Stimulated activated CD8-positive, alpha-beta memory T cell treated with anti-CD3 and anti-CD28 coated beads, Interleukin-4, amount 100 ng/mL, for 48 hours (primary cell): Measurements from ENCODE around the gene RTN1.

Experiments used
- DNase-seq: peaks from one replicate; pipeline ENCODE4 v3.0.0-alpha.2; 2020

The RTN1 gene

DNA sequence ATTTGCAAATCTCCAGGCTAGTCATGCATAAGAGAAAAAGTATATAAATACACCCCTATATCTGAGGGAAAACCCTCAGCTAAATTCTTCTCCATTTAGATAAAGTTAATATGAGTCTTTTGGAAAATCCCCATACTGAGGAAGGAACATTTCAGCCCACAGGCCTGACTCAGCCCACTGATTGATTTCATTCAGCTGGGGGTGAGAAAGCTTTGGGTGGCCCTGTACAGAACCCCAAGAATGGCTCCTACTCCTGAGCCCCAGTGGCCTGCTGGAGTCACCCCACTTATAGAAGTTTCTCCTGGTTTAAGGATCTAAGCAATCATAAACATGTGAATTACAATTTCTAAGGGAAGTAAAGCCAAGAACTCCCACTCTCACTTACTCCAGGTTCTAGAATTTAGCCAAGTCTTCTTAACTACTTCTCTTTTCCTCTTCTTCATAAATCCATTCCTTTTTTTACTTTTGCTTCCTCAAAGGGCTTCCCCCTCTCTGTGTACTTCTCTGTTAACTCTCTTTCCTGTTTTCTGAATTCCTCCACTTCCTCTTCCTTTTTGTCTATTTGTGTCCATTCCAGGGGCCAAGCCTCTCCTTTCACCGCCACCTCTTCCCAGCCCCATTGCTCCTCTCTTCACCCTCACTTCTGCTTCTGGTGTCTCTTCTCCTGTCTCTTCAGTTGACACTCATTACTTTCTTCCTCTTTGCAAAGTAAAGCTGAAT, 21.0 kb downstream of the RTN1 start:
- no peak for DNase-seq

DNA sequence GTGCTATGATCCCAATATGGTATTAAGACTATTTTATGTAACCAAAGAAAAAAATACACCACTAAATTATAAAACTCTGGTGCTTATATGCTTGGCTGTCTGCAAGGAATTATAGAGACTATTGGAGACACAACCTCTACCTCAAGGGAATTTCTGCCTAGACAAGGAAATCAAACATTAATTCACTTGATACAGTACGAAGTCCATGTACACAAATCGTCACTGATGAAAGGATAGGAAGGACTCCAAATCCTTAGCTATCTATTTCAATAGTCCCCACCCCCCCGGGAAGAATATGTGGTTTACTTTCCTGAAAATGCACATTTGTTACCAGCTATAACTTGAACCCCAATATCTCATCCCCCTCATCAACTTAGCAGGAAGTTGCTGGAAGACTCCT, 21.9 kb downstream of the RTN1 start:
- DNase-seq = no peak

DNA sequence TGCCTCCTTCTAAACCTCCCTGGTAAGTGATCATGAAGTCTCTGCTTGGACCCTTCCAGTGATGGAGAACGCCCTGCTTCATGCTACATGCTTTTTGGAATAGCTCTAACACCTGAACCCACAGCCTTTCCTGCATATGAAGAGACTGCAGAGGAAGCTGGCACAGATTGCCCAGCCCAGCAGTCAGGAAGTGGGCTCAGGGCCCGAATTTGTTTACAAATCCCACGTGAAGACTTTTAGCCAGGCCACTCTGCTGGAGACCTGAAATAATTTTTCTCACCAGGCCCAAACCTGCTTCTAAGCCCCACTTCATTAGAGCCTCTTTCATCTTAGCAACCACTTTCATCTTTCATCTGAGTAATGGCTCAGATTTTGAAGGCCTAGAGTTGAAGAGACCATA, 22.9 kb downstream of the RTN1 start:
- no peak for DNase-seq

GRCh38 chr14:59846595-59846994, 24.0 kb downstream of the RTN1 start:
- DNase-seq = no peak

DNA sequence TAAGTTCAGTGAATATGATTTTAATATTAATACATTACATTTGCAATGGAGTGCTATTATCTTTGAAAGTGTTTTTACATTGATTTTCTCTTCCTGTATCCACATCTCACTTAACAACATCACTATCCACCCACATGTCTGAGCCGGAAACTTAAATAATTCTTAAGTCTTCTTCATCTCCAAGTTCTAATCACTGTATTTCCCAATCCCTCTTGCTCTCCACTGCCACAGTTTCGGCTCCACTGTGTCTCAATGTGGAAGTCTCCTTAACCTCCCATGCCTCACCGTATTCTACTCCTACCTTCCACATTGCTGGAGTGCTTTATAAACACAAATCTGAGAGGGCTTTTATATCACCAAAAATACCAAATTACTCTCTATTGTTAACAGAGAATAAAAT, 25.3 kb downstream of the RTN1 start:
- DNase-seq = no peak

DNA sequence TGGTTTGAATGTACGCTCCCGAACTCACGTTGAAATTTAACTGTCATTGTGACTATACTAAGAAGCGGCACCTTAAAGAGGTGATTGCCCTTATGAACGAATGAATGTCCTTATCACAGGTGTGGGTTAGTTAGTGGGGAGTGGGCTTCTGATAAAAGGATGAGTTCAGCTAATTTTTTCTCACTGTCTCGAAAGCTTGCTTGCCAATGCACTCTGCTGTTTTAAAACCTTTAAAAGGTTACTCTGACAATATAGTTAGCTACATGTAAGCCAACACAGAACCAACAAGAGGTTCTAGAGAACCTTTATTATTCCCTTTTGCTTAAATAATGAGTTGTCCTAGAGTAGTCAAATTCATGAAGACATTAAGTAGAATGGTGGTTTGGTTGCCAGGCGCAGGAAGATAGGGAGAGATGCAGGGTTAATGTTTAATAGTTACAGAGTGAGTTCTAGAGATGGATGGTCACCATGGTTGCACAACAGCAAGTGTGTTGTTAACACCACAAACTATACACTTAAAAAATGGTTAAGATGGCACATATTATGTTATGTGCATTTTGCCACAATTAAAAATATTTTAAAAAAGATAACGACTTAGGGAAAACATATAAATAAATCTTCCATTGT, 26.3 kb downstream of the RTN1 start:
- DNase-seq = no peak

- DNase-seq = no peak
These were observed 34.5 kb downstream of the RTN1 start for GRCh38 chr14:59836116-59836515.

- DNase-seq = no peak
These were observed 37.8 kb downstream of the RTN1 start for GRCh38 chr14:59832653-59833294.

DNA sequence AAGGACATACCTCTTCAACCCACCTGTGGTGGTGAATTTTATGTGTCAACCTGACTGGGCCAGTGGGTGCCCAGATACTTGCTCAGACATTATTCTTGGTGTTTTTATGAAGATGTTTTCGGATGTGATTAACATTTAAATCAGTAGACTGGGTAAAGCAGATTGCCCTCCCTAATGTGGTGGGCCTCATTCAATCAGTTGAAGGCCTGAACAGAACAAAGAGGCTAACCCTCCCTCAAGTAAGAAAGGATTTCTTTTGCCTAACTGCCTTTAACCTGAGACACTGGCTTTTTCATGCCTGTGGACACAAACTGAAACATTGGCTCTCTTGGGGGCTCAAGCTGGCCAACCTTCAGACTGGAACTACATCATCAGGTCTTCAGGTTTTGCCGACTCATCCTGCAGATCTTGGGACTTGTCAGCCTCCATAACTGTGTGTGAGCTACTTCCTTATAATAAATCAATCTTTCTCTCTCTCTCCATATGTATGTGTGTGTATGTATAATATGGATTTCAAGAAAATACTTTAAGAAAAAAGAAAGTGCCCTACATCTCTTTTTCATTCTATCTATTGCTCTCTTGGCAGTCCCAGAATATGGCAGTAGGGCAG, 39.4 kb downstream of the RTN1 start:
- no peak for DNase-seq

GRCh38 chr14:59830338-59830734, 40.2 kb downstream of the RTN1 start:
- no peak for DNase-seq

GRCh38 chr14:59829469-59830337, 40.9 kb downstream of the RTN1 start:
- DNase-seq = no peak

DNA sequence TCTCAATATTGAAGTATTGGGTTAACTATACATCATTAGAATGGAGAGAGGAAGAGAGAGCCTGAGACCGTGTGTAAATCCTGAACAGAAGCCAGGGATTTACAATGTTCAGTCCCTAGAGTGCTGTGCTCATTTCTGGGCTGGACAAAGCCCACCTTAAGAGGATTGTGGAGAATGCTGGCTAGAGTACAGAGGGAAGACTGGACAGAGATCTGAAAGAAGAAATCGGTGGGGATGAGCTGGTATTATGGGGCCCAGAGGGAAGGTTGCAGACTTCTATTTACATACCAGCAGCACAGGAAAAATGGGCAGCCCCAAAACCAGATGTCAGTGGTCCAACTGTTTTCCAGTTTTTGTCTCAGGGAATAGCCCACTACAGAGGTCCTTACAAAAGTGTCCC, 42.3 kb downstream of the RTN1 start:
- no peak for DNase-seq

GRCh38 chr14:59827401-59827800, 43.2 kb downstream of the RTN1 start:
- DNase-seq = no peak

GRCh38 chr14:59826150-59826549, 44.4 kb downstream of the RTN1 start:
- DNase-seq = no peak

DNA sequence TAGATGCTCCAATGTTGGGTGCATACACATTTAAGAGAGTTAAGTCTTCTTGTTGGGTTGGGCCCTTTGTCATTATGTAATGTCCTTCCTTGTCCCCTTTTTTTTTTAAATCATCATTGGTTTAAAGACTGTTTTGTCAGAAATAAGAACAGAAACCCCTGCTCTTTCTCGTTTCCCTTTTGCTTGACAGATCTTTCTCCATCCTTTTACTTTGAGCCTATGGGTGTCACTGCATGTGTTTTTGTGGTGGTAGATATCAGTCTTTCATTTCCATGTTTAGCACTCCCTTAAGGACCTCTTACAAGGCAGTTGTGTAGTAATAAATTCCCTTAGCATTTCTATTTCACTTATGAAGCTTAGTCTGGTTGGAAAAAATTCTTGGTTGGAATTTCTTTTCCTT, 47.4 kb downstream of the RTN1 start:
- DNase-seq = no peak

DNA sequence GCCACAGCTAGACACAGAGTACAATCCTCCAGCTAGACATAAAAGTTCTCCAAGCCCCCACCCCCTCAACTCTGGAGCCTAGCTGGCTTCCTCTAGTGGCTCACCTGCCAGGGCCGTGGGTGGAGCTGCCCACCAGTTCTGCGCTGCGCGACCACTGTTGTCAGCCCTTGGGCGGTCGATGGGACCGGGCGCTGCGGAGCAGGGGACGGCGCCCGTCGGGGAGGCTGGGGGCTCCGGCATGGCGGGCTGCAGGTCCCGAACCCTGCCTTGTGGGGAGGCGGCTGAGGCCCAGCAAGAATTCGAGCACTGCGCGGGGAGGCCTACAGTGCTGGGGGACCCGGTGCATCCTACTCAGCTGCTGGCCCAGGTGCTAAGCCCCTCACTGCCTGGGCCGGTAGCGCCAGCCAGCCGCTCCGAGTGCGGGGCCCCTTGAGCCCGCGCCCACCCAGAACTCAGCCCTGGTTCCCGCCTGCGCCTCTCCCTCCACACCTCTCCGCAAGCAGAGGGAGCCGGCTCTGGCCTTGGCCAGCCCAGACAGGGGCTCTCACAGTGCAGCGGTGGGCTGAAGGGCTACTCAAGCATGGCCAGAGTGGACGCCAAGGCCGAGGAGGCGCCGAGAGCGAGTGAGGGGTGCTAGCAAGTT, 51.0 kb downstream of the RTN1 start:
- no peak for DNase-seq

DNA sequence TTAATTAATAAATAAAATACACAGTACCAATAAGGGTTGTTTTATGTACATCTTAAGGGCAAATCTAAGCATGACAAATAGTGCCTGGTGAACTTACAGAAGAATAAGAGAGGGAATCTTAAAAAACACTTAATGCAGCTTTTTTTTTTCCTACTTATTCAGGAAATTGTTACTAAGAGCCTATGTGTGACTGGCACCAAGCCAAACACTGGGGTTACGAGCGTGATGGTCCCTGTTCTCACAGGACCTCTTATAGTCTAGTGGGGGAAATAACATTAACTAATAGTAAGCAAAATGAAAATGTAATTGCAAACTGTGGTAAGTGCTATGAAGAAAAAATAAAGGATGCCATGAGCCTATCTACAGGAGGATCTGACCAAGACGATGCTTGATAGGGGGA, 53.6 kb downstream of the RTN1 start:
- DNase-seq = no peak

- no peak for DNase-seq
These were observed 55.6 kb downstream of the RTN1 start for GRCh38 chr14:59814988-59815387.

DNA sequence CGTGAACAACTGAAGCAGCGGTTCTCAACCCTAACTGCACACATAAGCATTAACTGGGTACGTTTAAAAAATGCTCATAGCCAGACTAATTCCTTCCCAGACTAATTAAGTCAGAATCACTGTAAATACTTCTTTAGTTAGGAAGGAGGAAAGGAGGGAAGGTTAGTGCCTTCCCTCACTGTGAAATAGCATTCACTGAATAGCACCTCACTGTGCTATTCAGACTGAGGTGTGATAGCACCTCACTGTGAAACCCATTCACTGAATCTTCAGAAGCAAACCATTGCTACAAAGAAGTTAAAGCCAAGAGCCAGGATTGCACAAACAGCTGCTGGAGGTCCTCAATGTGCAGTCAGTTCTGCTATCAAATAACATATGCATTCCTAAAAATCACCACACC, 58.8 kb downstream of the RTN1 start:
- DNase-seq = no peak

DNA sequence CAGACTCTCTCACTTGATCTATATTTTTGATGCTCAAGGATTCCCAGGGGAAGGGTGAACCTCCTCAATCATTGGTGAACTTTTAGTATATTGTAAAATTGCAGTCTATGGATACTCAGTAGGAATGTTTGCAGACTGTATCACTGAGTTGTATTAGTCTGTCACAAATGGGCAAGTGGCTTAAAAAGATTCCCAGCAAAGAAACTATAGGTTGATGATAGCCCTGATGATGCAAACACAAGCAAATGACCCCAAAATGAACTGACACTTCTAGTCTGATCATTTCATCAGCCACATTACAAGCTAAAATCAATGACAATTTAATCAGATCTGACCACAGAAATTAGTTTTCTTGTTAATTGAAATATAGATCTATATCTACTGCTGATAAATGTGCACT, 59.5 kb downstream of the RTN1 start:
- no peak for DNase-seq

DNA sequence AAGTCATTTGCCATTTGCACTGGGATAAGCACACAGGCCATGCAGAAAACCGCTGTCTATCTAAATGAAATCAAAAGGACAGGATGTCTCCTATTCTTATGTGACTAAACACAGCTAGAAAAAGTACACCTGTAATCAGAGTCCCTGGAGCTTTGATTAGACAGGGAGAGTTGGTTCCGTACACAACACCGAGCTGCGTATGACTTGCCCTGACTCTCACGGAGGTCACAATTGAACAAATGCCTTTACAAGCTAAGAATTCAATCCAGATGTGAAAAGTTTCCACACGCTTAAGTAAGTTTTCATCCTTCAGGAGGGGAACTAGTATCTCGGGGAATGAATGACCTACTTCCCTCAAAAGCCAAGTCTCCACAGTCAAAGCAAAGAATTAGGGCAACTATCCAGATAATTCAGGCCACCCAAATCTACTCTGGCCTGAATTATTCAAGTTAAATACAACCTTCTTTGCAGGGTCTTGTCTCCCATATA, 67.5 kb downstream of the RTN1 start:
- no peak for DNase-seq

DNA sequence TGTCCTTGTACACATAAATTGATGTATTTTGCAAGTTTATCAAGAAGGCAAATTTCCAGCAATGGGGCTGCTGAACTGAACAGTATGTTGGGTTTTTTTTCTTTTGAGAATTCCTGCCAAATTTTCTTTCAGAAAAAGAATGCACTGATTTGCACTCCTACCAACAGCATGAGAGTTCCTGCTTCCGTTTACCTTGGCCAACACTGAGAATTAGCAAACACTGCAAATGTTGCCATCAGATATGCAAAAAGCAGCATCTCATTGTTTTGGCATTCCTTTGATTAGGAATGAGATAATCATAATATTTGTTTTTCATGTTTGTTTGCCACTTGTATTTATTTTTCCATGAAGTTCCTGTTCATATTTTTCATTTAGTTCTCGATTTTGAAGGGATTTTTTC, 82.4 kb downstream of the RTN1 start:
- DNase-seq = no peak
